Thyroid gland (tissue), 4 donors: ENCODE results near the gene RAP1GAP.

Experiments
- POLR2A ChIP-seq, 2 donors: fragments of 450-650 bp; IDR thresholded peaks; one replicate each; pipeline ENCODE4 v1.6.1; 2017; ENCODE audit warnings: antibody characterized with exemption in 2 of 2, mild to moderate bottlenecking in 2 of 2, moderate library complexity in 1 of 2
- TF ChIP-seq, protein P1 (sequence below), 6 experiments: fragments of 200-600 bp in 3 of 6; fragments of 450-650 bp in 3 of 6; sonication (generic) in 3 of 6; IDR thresholded peaks; one replicate each; pipeline ENCODE4 v1.5.1; 2016 to 2019; ENCODE audit warnings: antibody characterized with exemption in 6 of 6, mild to moderate bottlenecking in 2 of 6, inconsistent platforms in 1 of 6, moderate library complexity in 1 of 6

DNA sequence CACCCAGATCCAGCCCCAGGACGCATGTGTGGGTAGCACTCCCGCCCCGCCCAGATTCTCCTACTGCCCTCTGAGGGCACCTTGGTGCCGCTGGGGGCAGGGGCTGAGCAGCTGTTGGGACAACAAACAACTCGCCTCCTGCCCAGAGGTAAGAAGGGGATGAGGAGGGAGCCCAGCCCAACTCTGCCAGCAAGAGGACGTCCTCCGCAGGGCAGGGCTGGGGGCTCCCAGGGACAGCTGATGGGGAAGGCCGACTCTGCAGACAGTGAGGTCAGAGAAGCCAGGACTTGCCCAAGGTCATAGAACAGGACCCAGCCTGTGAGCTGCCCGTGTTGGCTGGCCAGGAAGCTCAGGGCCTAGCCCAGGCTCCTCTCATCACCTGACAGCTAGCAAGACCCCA, 18.8 kb downstream of the RAP1GAP start:
- TF ChIP-seq, protein P1, sequence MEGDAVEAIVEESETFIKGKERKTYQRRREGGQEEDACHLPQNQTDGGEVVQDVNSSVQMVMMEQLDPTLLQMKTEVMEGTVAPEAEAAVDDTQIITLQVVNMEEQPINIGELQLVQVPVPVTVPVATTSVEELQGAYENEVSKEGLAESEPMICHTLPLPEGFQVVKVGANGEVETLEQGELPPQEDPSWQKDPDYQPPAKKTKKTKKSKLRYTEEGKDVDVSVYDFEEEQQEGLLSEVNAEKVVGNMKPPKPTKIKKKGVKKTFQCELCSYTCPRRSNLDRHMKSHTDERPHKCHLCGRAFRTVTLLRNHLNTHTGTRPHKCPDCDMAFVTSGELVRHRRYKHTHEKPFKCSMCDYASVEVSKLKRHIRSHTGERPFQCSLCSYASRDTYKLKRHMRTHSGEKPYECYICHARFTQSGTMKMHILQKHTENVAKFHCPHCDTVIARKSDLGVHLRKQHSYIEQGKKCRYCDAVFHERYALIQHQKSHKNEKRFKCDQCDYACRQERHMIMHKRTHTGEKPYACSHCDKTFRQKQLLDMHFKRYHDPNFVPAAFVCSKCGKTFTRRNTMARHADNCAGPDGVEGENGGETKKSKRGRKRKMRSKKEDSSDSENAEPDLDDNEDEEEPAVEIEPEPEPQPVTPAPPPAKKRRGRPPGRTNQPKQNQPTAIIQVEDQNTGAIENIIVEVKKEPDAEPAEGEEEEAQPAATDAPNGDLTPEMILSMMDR (IDR thresholded peaks at IDR 0.05): no peak
- TF ChIP-seq POLR2A (IDR thresholded peaks at IDR 0.05): no peak
